HepG2 (cell line): Measurements from ENCODE around the gene DDIAS. TPM values are rescaled to one million over a fixed set of nuclear protein-coding genes. Genes with fewer than 3 reads are reported as not detected.

Source experiments
- ATAC-seq: fragments of 200-7000 bp; cut with Tn5 transposase; 3 replicates; pipeline ENCODE4 v1.9.1; 2020; ENCODE audit warnings: mild to moderate bottlenecking, moderate library complexity
- BruUV-seq: library from RNA; stranded (reverse); fragments of 400-500 nt; replicated peaks from 2 replicates; lab custom pipeline; 2021; lab: Mats Ljungman, UMichigan
- CTCF ChIA-PET: fragments of 300-600 bp; formaldehyde crosslinking; extraction: SDS; loops from one replicate; lab custom pipeline; 2021; ENCODE audit warnings: low total read pairs, inconsistent platforms, low intra/inter-chr PET ratio; lab: Yijun Ruan, JAX
- POLR2A ChIA-PET: fragments of 350-600 bp; sonication (Branson Sonifier 250); formaldehyde crosslinking; loops from one replicate; lab custom pipeline; 2020; ENCODE audit warnings: antibody characterized with exemption, inconsistent platforms; lab: Yijun Ruan, JAX
- DNase-seq: peaks from one replicate; pipeline ENCODE4 v3.0.0-alpha.2; 2015; ENCODE audit warnings: low spot score
- FAIRE-seq: peaks from 3 replicates; lab custom pipeline; 2011; peaks lifted over from hg19 to GRCh38; lab: Jason Lieb, UNC
- H2AFZ ChIP-seq: one replicate; pipeline ENCODE4 v1.6.1; 2011; ENCODE audit warnings: low read length, inconsistent platforms
- H3K27ac ChIP-seq: fragments of 300-600 bp; 3 replicates; pipeline ENCODE4 v1.8.0; 2011; ENCODE audit warnings: mixed run types, mild to moderate bottlenecking, mixed read lengths, low read length, inconsistent platforms; ENCODE audit not compliant: insufficient read depth; ENCODE audit errors: extremely low read length
- H3K27me3 ChIP-seq, 2 experiments: fragments of 200-600 bp in 1 of 2; 2 replicates in 1 of 2; 3 replicates in 1 of 2; pipeline versions ENCODE4 v1.6.0 to v1.8.0; 2011; ENCODE audit warnings: low read length in 2 of 2, mild to moderate bottlenecking in 2 of 2, moderate library complexity in 2 of 2, inconsistent platforms in 1 of 2; ENCODE audit not compliant: insufficient read depth in 2 of 2, control insufficient read depth in 1 of 2
- H3K36me3 ChIP-seq, 2 experiments: fragments of 200-600 bp in 1 of 2; replicated peaks in 1 of 2; 2 replicates in 1 of 2; 3 replicates in 1 of 2; pipeline versions ENCODE4 v1.5.1 to v1.8.0; 2011; ENCODE audit warnings: low read length in 2 of 2, inconsistent platforms in 1 of 2; ENCODE audit not compliant: insufficient read depth in 2 of 2, control insufficient read depth in 1 of 2
- H3K4me1 ChIP-seq: 2 replicates; pipeline ENCODE4 v1.5.1; 2012; ENCODE audit warnings: low read length, inconsistent platforms; ENCODE audit not compliant: insufficient read depth
- H3K4me2 ChIP-seq: 2 replicates; pipeline ENCODE4 v1.6.0; 2011; ENCODE audit warnings: low read depth, low read length, inconsistent platforms
- H3K4me3 ChIP-seq, 3 experiments: fragments of 200-600 bp in 1 of 3; sonication (generic), shearing (Covaris generic) in 1 of 3; replicated peaks in 1 of 3; 2 replicates each; pipeline ENCODE4 v1.5.1; 2011 to 2016; ENCODE audit warnings: low read length in 3 of 3, inconsistent platforms in 2 of 3, low read depth in 2 of 3, mild to moderate bottlenecking in 2 of 3, control low read depth in 1 of 3, mixed read lengths in 1 of 3; ENCODE audit not compliant: insufficient read depth in 1 of 3
- H3K79me2 ChIP-seq: one replicate; pipeline ENCODE4 v1.6.1; 2011; ENCODE audit warnings: low read length, inconsistent platforms; ENCODE audit not compliant: insufficient read depth
- H3K9ac ChIP-seq: 2 replicates; pipeline ENCODE4 v1.6.0; 2011; ENCODE audit warnings: mild to moderate bottlenecking, low read depth, low read length, inconsistent platforms; ENCODE audit not compliant: insufficient read depth
- H3K9me3 ChIP-seq: 2 replicates; pipeline ENCODE4 v1.5.1; 2012; ENCODE audit warnings: mild to moderate bottlenecking, low read length
- H4K20me1 ChIP-seq: 2 replicates; pipeline ENCODE4 v1.6.0; 2011; ENCODE audit warnings: inconsistent platforms, mild to moderate bottlenecking, low read length, moderate library complexity; ENCODE audit not compliant: insufficient read depth
- GMEB2 ChIP-seq: IDR thresholded peaks from 2 replicates; pipeline ENCODE4 v1.6.1; 2016; ENCODE audit warnings: missing biosample characterization, missing genetic modification reagents, low read depth
- KLF16 ChIP-seq, 2 experiments: sonication (generic) in 1 of 2; formaldehyde crosslinking in 1 of 2; IDR thresholded peaks; 2 replicates each; pipeline versions ENCODE4 v1.6.1 to v1.8.0; 2016 to 2023; ENCODE audit warnings: missing genetic modification reagents in 2 of 2, missing compliant biosample characterization in 1 of 2
- MYNN ChIP-seq: sonication (generic); formaldehyde crosslinking; IDR thresholded peaks from 2 replicates; pipeline ENCODE4 v1.4.0; 2020; ENCODE audit warnings: mild to moderate bottlenecking, low read depth, missing genetic modification reagents
- RXRA ChIP-seq: sonication (generic); formaldehyde crosslinking; IDR thresholded peaks from 2 replicates; pipeline ENCODE4 v1.5.1; 2020; ENCODE audit warnings: missing genetic modification reagents
- SALL2 ChIP-seq: sonication (generic); formaldehyde crosslinking; IDR thresholded peaks from 2 replicates; pipeline ENCODE4 v1.8.1; 2023; ENCODE audit warnings: mild to moderate bottlenecking, missing genetic modification reagents, inconsistent platforms
- TCF7L2 ChIP-seq: IDR thresholded peaks from 2 replicates; pipeline ENCODE4 v1.6.1; 2011; ENCODE audit warnings: mild to moderate bottlenecking, low read depth, low read length, moderate library complexity
- ZBTB43 ChIP-seq: sonication (generic); formaldehyde crosslinking; conservative IDR thresholded peaks from 2 replicates; pipeline ENCODE4 v1.4.0; 2020; ENCODE audit warnings: missing genetic modification reagents
- ZNF772 ChIP-seq: sonication (generic); formaldehyde crosslinking; IDR thresholded peaks from 2 replicates; pipeline ENCODE4 v1.5.0; 2020; ENCODE audit warnings: mild to moderate bottlenecking, missing genetic modification reagents
- WGBS: methylation state at CpG from one replicate; pipeline ENCODE4 v1.1.6; 2017; ENCODE audit warnings: low lambda C conversion rate; 5-methylcytosine and 5-hydroxymethylcytosine counted together
- in situ Hi-C: cut with HindIII; loops from 2 replicates; pipeline ENCODE4 v1.10.0; 2017; ENCODE audit warnings: low pct_unique_long_range_greater_than_20kb; ENCODE audit not compliant: extremely low pct_ligation_motif_present
- intact Hi-C: fragments of 100-400 bp; cut with micrococcal nuclease; formaldehyde crosslinking; loops from one replicate; pipeline ENCODE4 v1.10.0; 2022; ENCODE audit not compliant: unreplicated experiment
- polyA plus RNA-seq, 8 experiments: library from polyadenylated mRNA; depleted of rRNA in 3 of 8; stranded (reverse) in 7 of 8; unstranded in 1 of 8; fragments of >200 nt; fragmentation: Illumina TruSeq in 4 of 8; extraction: Trizol in 4 of 8; gene quantifications; 2 replicates each; pipeline versions ENCODE4 v1.2.1 to v1.2.3, GENCODE V29; 2011 to 2016; ENCODE audit warnings: low read depth in 4 of 8, missing spikeins in 1 of 8, mixed read lengths in 1 of 8; ENCODE audit not compliant: insufficient read depth in 1 of 8
- total RNA-seq, 5 experiments: library from RNA; depleted of rRNA; stranded (reverse); fragments of >200 nt; fragmentation: Illumina TruSeq; extraction: Trizol; gene quantifications; 2 replicates each; pipeline ENCODE4 v1.2.3, GENCODE V29; 2016; ENCODE audit warnings: low read depth in 1 of 5
- TF ChIP-seq, protein P1 (sequence below): sonication (generic); formaldehyde crosslinking; IDR thresholded peaks from 2 replicates; pipeline ENCODE4 v1.9.0; 2021; ENCODE audit warnings: mild to moderate bottlenecking, missing genetic modification reagents
- TF ChIP-seq, protein P2 (sequence below): sonication (generic); formaldehyde crosslinking; IDR thresholded peaks from 2 replicates; pipeline ENCODE4 v1.4.0; 2020; ENCODE audit warnings: missing genetic modification reagents

The DDIAS gene
- total and polyA plus RNA-seq, 2 of the 13 experiments (the other 11 are each of a cell fraction or from before 2014, with no cell fraction given), result 3.5 to 13.0 TPM

GRCh38 chr11:82974851-82975250 is 73.3 kb downstream of the DDIAS start:
- no peaks in the 10 kb centered on the region for H3K9me3 ChIP-seq

More at GRCh38 chr11:82974851-82975250, 73.3 kb downstream of the DDIAS start:
- no peak overlapping the region for H3K4me2 ChIP-seq
- no peak overlapping the region for H3K4me3 ChIP-seq
- H3K36me3 ChIP-seq, result no peaks in the 10 kb centered on the region
- POLR2A ChIA-PET, result no interaction called here
- H4K20me1 ChIP-seq, result no peaks in the 10 kb centered on the region
- H3K4me1 ChIP-seq, result peaks cover 19% of the 10 kb centered on the region
- no peak for FAIRE-seq
- no peak overlapping the region for H2AFZ ChIP-seq
- no peaks in the 10 kb centered on the region; a peak in 1 of 5 replicates for H3K27me3 ChIP-seq
- no peak for DNase-seq
- CTCF ChIA-PET, result no interaction called here
- no peak overlapping the region for H3K9ac ChIP-seq
- ATAC-seq, result no peak
- no peaks in the 10 kb centered on the region for H3K79me2 ChIP-seq
- no peak overlapping the region for H3K27ac ChIP-seq
- 84% methylated on average over 2 of the region's 2 CpGs for WGBS
- intact Hi-C loops, result no loop called here
- TF ChIP-seq SALL2 (CRISPR knock-in tag) (no peak), KLF16 (CRISPR knock-in tag; IDR thresholded peaks at IDR 0.05) (no peak), TCF7L2 (no peak), ZNF772 (CRISPR knock-in tag) (no peak), GMEB2 (CRISPR knock-in tag) (no peak), RXRA (CRISPR knock-in tag) (no peak), ZBTB43 (CRISPR knock-in tag) (no peak), MYNN (CRISPR knock-in tag) (no peak)
- TF ChIP-seq, protein P1, sequence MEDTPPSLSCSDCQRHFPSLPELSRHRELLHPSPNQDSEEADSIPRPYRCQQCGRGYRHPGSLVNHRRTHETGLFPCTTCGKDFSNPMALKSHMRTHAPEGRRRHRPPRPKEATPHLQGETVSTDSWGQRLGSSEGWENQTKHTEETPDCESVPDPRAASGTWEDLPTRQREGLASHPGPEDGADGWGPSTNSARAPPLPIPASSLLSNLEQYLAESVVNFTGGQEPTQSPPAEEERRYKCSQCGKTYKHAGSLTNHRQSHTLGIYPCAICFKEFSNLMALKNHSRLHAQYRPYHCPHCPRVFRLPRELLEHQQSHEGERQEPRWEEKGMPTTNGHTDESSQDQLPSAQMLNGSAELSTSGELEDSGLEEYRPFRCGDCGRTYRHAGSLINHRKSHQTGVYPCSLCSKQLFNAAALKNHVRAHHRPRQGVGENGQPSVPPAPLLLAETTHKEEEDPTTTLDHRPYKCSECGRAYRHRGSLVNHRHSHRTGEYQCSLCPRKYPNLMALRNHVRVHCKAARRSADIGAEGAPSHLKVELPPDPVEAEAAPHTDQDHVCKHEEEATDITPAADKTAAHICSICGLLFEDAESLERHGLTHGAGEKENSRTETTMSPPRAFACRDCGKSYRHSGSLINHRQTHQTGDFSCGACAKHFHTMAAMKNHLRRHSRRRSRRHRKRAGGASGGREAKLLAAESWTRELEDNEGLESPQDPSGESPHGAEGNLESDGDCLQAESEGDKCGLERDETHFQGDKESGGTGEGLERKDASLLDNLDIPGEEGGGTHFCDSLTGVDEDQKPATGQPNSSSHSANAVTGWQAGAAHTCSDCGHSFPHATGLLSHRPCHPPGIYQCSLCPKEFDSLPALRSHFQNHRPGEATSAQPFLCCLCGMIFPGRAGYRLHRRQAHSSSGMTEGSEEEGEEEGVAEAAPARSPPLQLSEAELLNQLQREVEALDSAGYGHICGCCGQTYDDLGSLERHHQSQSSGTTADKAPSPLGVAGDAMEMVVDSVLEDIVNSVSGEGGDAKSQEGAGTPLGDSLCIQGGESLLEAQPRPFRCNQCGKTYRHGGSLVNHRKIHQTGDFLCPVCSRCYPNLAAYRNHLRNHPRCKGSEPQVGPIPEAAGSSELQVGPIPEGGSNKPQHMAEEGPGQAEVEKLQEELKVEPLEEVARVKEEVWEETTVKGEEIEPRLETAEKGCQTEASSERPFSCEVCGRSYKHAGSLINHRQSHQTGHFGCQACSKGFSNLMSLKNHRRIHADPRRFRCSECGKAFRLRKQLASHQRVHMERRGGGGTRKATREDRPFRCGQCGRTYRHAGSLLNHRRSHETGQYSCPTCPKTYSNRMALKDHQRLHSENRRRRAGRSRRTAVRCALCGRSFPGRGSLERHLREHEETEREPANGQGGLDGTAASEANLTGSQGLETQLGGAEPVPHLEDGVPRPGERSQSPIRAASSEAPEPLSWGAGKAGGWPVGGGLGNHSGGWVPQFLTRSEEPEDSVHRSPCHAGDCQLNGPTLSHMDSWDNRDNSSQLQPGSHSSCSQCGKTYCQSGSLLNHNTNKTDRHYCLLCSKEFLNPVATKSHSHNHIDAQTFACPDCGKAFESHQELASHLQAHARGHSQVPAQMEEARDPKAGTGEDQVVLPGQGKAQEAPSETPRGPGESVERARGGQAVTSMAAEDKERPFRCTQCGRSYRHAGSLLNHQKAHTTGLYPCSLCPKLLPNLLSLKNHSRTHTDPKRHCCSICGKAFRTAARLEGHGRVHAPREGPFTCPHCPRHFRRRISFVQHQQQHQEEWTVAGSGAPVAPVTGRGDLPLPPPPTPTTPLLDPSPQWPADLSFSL (CRISPR knock-in tag), result no peak
- TF ChIP-seq, protein P2, sequence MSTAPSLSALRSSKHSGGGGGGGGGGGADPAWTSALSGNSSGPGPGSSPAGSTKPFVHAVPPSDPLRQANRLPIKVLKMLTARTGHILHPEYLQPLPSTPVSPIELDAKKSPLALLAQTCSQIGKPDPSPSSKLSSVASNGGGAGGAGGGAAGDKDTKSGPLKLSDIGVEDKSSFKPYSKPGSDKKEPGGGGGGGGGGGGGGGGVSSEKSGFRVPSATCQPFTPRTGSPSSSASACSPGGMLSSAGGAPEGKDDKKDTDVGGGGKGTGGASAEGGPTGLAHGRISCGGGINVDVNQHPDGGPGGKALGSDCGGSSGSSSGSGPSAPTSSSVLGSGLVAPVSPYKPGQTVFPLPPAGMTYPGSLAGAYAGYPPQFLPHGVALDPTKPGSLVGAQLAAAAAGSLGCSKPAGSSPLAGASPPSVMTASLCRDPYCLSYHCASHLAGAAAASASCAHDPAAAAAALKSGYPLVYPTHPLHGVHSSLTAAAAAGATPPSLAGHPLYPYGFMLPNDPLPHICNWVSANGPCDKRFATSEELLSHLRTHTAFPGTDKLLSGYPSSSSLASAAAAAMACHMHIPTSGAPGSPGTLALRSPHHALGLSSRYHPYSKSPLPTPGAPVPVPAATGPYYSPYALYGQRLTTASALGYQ (CRISPR knock-in tag), result no peak
- no TSS peak for BruUV-seq
- in situ Hi-C loops, result no loop called here
